ENCODE data around the gene COL6A1.

- TF ChIP-seq CTCF (IDR thresholded peaks at IDR 0.05) = no peak
- no peak for TF ChIP-seq CDX4 (CRISPR knock-in tag; IDR thresholded peaks at IDR 0.05; ENCODE audit: borderline replicate concordance)
Measured at GRCh38 chr21:46017695-46018094, 36.1 kb downstream of the COL6A1 start.
